Prostate gland (tissue), 2 donors: ENCODE data around the gene GRAMD2B.

Experiments used
- CTCF ChIP-seq, 4 experiments: fragments of 200-600 bp in 2 of 4; fragments of 450-650 bp in 2 of 4; sonication (generic) in 2 of 4; IDR thresholded peaks; 1 replicate in 3 of 4; 2 replicates in 1 of 4; pipeline ENCODE4 v1.5.1; 2016 to 2019; ENCODE audit warnings: antibody characterized with exemption in 4 of 4, mild to moderate bottlenecking in 2 of 4, moderate library complexity in 2 of 4
- POLR2A ChIP-seq: fragments of 450-650 bp; IDR thresholded peaks from one replicate; pipeline ENCODE4 v1.6.1; 2016; ENCODE audit warnings: antibody characterized with exemption, mild to moderate bottlenecking
- POLR2AphosphoS5 ChIP-seq: sonication (generic); formaldehyde crosslinking; IDR thresholded peaks from one replicate; pipeline ENCODE4 v1.6.1; 2017; ENCODE audit warnings: antibody characterized with exemption

GRCh38 chr5:126395605-126396004 lies 27.6 kb upstream of the GRAMD2B start:
- TF ChIP-seq CTCF (IDR thresholded peaks at IDR 0.05): no peak
- TF ChIP-seq POLR2A: no peak
- TF ChIP-seq POLR2AphosphoS5: no peak
